ACHN (cell line): Measurements from ENCODE around the gene MILR1.

Source experiments
- DNase-seq: peaks from one replicate; pipeline ENCODE4 v3.0.0-alpha.2; 2015
- in situ Hi-C: cut with HindIII; loops from 2 replicates; pipeline ENCODE4 v1.10.0; 2017; ENCODE audit warnings: low sequenced_read_pairs, low pct_ligation_motif_present, low pct_unique_long_range_greater_than_20kb

MILR1 gene

DNA sequence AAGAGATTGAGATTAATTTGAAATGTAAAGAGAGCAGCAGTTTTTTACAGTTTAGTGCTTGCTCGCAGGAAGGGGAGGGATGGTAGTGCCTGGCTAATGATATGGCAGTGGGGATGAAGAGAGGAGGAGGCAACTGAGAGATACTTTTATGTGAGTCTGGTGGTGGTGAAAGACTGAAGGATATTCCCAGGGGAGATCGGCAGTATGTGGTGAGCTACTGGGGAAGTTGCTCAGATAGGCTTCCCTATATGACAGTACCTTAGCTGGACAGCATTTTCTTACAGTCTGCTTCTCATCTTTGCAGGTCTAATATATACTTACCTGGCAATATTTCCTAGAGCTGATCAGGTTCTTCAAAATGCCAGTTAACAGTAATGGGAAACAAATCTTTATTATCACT, 66.5 kb downstream of the MILR1 start:
- in situ Hi-C loops = no loop called here
- DNase-seq = no peak

GRCh38 chr17:64515829-64516228, 66.9 kb downstream of the MILR1 start:
- in situ Hi-C loops = no loop called here
- DNase-seq = no peak
